Stimulated activated memory B cell treated with anti-CD40 and anti-IgM and Interleukin-4, amounts not matched to agents 10 μg/mL and 1 μg/mL and 100 μg/mL, for 72 hours (primary cell): ENCODE data around the gene KDM5B.

Experiments used
- ATAC-seq: fragments of 150-1000 bp; cut with Tn5 transposase; 2 replicates; pipeline ENCODE4 v1.10.0; 2021
- H3K27ac Mint-ChIP-seq: one replicate; pipeline ENCODE4 v1.8.0; 2022; ENCODE audit warnings: mild to moderate bottlenecking, mixed read lengths
- H3K27me3 Mint-ChIP-seq: one replicate; pipeline ENCODE4 v1.8.0; 2022; ENCODE audit warnings: mixed read lengths
- H3K36me3 Mint-ChIP-seq: one replicate; pipeline ENCODE4 v1.8.0; 2022; ENCODE audit warnings: mixed read lengths
- H3K4me1 Mint-ChIP-seq: one replicate; pipeline ENCODE4 v1.8.0; 2022; ENCODE audit warnings: mixed read lengths
- H3K4me3 Mint-ChIP-seq: one replicate; pipeline ENCODE4 v1.8.0; 2022; ENCODE audit warnings: mild to moderate bottlenecking, moderate library complexity, mixed read lengths
- H3K9me3 Mint-ChIP-seq: one replicate; pipeline ENCODE4 v1.8.0; 2022; ENCODE audit warnings: mixed read lengths

Gene KDM5B

DNA sequence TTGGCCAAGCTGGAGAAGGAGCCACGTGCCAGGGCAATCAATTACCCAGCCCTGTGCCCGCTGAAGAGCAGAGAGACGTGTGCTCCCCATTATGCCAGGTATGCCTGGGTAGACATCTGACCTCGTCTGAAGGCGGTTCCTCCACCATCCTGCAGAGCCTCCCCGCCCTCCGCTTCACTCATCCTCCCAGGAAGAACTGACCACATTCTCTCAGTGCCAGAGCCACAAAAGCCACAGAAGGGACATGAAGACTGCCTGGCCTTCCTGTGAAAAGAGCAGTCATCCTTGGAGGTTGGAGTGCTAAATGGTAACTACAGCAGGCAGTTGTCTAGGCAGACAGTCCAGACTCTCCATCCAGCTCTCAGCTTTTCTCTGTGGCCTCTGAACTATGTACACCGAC lies 109.9 kb downstream of the KDM5B start:
- Mint-ChIP-seq H3K9me3 (no peaks in the 10 kb centered on the region), H3K36me3 (no peaks in the 10 kb centered on the region), H3K4me3 (no peak overlapping the region), H3K4me1 (no peaks in the 10 kb centered on the region), H3K27me3 (peaks cover 59% of the 10 kb centered on the region), H3K27ac (no peak overlapping the region)
- no peak for ATAC-seq

DNA sequence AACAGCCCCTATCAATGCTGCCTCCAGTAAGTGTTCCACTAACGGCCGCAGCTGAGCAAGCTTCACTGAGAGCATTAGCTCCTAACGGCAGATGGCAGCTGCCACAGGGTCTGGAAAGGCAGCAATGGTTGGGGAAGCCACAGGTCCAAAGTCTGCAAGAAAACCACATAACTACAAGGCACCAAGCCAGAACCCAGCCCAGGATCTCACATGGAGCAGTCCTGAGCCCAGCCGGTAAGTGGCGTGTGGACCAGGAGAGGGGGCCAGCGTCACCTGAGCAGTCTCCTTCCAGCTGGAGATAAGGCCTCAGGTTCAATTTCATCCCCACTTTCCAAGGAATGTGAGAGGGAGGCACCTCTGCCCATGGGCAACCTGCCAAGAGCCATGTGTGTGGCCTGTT lies 111.2 kb downstream of the KDM5B start:
- no peak for ATAC-seq
- Mint-ChIP-seq H3K36me3 (no peaks in the 10 kb centered on the region), H3K4me3 (no peak overlapping the region), H3K27ac (no peak overlapping the region), H3K4me1 (no peaks in the 10 kb centered on the region), H3K9me3 (no peaks in the 10 kb centered on the region), H3K27me3 (peaks cover 46% of the 10 kb centered on the region)

DNA sequence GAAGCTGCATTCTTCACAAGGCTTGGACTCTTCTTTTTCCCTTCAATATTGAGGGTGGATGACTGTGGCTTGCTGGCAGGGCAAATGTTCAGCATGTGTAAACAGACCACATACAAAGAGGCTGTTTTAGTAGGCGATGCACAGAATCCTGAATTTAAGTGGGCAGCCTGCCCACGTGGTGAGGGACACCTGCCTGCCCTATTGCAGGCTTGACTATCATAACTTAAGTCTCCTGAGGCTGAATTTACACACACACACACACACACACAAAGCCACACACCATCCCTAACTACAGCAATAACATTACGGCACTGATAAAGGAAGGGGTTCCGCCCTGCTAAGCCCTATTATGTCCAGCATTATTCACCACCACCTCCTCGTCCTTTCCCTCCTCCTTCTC lies 113.9 kb downstream of the KDM5B start:
- Mint-ChIP-seq H3K27me3 (peaks cover 54% of the 10 kb centered on the region), H3K36me3 (no peaks in the 10 kb centered on the region), H3K4me3 (no peak overlapping the region), H3K27ac (no peak overlapping the region), H3K4me1 (no peaks in the 10 kb centered on the region), H3K9me3 (no peaks in the 10 kb centered on the region)
- ATAC-seq, result no peak

DNA sequence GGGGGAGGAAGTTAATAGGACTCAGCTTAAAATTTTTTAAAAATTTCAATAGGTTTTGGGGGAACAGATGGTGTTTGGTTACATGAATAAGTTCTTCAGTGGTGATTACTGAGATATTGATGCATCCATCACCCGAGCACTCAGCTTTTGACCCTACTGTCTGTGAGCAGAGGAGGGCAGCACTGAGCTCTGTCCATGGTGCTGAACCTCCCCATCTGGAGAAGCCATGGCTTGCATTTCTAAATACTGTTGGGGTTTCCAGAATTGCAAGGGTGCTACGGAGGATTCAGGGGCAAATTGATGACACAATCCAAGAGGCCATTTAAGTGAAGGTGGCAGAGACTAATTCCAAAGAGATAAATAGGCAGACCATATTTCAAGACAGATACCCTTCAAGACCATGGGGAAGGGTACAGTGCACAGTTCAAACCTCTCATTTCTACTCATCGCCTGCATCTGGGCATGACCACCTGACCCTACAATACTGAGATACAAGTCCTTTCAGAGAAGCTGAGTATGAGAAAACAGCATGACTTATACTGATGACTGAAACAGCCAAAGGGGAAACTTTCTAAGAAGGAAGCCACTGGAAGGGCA lies 115.2 kb downstream of the KDM5B start:
- Mint-ChIP-seq H3K27ac (no peak overlapping the region), H3K36me3 (no peaks in the 10 kb centered on the region), H3K4me1 (no peaks in the 10 kb centered on the region), H3K9me3 (no peaks in the 10 kb centered on the region), H3K27me3 (peaks cover 60% of the 10 kb centered on the region), H3K4me3 (no peak overlapping the region)
- peak; percentile 67 for ATAC-seq

GRCh38 chr1:202691816-202692215 lies 116.4 kb downstream of the KDM5B start:
- Mint-ChIP-seq H3K4me1 (no peaks in the 10 kb centered on the region), H3K27ac (no peak overlapping the region), H3K36me3 (no peaks in the 10 kb centered on the region), H3K4me3 (no peak overlapping the region), H3K9me3 (no peaks in the 10 kb centered on the region), H3K27me3 (peaks cover 63% of the 10 kb centered on the region)
- ATAC-seq, result no peak

DNA sequence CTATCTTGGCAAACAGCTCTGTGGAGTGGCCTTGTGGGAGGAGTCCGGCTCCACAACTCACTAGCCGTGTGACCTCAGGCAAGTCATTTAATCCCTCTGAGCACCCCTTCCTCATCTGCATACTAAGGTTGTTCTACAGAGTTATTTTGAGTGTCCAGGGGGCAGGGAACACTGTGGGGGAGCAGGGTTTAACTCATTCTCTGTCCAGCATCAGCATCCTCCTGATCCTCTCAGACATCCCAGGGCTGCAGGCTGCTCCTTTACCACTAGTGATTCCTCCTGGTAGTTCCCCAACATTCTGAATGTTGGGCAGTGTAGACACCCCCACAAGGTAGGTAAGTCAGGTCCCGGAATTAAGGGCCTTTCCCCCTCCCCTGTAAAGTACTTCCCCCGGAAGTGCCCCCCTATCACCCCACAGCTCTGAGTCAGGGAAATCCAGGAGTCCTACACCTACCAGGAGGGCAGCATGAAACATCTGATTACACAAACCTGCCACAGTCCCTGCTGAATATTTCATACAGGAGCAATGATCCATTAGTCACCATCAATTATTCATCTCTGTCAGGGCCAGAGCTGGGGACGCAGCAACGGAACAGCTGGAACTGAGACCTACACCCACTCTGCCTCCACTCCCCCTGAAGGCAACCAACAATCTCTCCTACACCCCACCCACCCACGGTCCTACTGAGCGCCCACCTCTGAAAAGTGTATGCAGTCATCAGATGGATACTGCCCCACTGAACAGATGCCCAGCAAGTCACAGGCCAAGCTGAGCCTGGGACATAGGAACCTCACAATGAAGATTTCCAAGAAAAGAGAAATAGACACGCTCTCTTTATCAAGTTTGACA lies 118.5 kb downstream of the KDM5B start:
- Mint-ChIP-seq H3K27me3 (peaks cover 51% of the 10 kb centered on the region), H3K9me3 (no peaks in the 10 kb centered on the region)

DNA sequence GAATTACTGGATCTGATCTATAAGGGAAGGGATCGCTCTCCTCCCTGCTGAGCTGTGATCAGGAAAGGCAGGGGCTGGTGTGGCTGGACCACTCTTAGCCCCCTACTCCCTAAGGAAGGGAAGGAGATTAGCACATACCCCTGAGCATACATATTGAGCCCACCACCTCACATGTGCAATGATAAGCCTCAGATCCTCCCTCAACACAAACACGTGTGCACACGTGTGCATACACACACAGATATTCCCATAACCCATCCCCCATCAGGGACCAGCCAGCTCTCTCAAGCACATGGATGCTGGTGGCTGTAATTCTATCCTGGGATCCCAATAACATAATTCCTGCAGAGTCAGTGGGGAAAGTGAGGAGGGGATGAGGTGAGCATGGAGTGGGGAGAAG lies 119.1 kb downstream of the KDM5B start:
- Mint-ChIP-seq H3K27me3 (peaks cover 51% of the 10 kb centered on the region), H3K9me3 (no peaks in the 10 kb centered on the region), H3K36me3 (no peaks in the 10 kb centered on the region), H3K27ac (no peak overlapping the region), H3K4me1 (no peaks in the 10 kb centered on the region), H3K4me3 (no peak overlapping the region)
- ATAC-seq, result no peak

More for the DNA sequence above, 118.5 kb downstream of the KDM5B start:
- Mint-ChIP-seq H3K4me1 (no peaks in the 10 kb centered on the region), H3K27ac (no peak overlapping the region), H3K4me3 (no peak overlapping the region), H3K36me3 (no peaks in the 10 kb centered on the region)
- no peak for ATAC-seq

GRCh38 chr1:202688401-202688800 lies 119.8 kb downstream of the KDM5B start:
- no peaks in the 10 kb centered on the region for H3K36me3 Mint-ChIP-seq
- H3K4me1 Mint-ChIP-seq, result no peaks in the 10 kb centered on the region
- H3K9me3 Mint-ChIP-seq, result no peaks in the 10 kb centered on the region
- no peak for ATAC-seq
- H3K27me3 Mint-ChIP-seq, result peaks cover 52% of the 10 kb centered on the region
- no peak overlapping the region for H3K4me3 Mint-ChIP-seq
- no peak overlapping the region for H3K27ac Mint-ChIP-seq

- H3K4me1 Mint-ChIP-seq, result no peaks in the 10 kb centered on the region
- H3K36me3 Mint-ChIP-seq, result no peaks in the 10 kb centered on the region
- no peak for ATAC-seq
- H3K4me3 Mint-ChIP-seq, result no peak overlapping the region
- peaks cover 53% of the 10 kb centered on the region for H3K27me3 Mint-ChIP-seq
- H3K27ac Mint-ChIP-seq, result no peak overlapping the region
- no peaks in the 10 kb centered on the region for H3K9me3 Mint-ChIP-seq
Observed at GRCh38 chr1:202687798-202688197, 120.4 kb downstream of the KDM5B start.

DNA sequence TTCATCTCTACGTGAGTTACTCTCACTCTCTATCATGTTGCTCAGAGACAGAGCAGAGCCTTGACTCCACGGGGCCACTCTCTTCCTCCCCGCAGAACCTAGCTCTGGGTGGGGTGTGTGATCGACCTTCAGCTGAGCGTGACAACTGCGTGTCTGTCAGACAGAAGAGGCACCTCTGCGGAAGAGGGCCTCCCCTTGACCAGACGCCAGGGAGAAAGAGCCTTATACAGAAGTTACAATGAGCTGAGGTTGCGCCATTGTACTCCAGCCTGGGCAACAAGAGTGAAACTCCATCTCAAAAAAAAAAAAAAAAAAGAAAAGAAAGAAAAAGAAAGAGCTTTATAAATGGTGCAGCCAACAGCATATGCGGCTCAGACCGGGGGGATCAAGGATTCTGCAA lies 120.9 kb downstream of the KDM5B start:
- ATAC-seq, result no peak
- H3K27me3 Mint-ChIP-seq, result peaks cover 58% of the 10 kb centered on the region
- no peak overlapping the region for H3K4me3 Mint-ChIP-seq
- H3K9me3 Mint-ChIP-seq, result no peaks in the 10 kb centered on the region
- no peak overlapping the region for H3K27ac Mint-ChIP-seq
- no peaks in the 10 kb centered on the region for H3K4me1 Mint-ChIP-seq
- no peaks in the 10 kb centered on the region for H3K36me3 Mint-ChIP-seq

- no peak for ATAC-seq
- H3K9me3 Mint-ChIP-seq, result no peaks in the 10 kb centered on the region
- no peaks in the 10 kb centered on the region for H3K4me1 Mint-ChIP-seq
- no peaks in the 10 kb centered on the region for H3K36me3 Mint-ChIP-seq
- no peak overlapping the region for H3K27ac Mint-ChIP-seq
- no peak overlapping the region for H3K4me3 Mint-ChIP-seq
- peaks cover 68% of the 10 kb centered on the region for H3K27me3 Mint-ChIP-seq
Observed at GRCh38 chr1:202685641-202686040, 122.6 kb downstream of the KDM5B start.

- no peaks in the 10 kb centered on the region for H3K9me3 Mint-ChIP-seq
- H3K4me3 Mint-ChIP-seq, result no peak overlapping the region
- H3K36me3 Mint-ChIP-seq, result no peaks in the 10 kb centered on the region
- peaks cover 69% of the 10 kb centered on the region for H3K27me3 Mint-ChIP-seq
- no peaks in the 10 kb centered on the region for H3K4me1 Mint-ChIP-seq
- H3K27ac Mint-ChIP-seq, result no peak overlapping the region
- no peak for ATAC-seq
Observed at GRCh38 chr1:202684716-202685115, 123.5 kb downstream of the KDM5B start.

DNA sequence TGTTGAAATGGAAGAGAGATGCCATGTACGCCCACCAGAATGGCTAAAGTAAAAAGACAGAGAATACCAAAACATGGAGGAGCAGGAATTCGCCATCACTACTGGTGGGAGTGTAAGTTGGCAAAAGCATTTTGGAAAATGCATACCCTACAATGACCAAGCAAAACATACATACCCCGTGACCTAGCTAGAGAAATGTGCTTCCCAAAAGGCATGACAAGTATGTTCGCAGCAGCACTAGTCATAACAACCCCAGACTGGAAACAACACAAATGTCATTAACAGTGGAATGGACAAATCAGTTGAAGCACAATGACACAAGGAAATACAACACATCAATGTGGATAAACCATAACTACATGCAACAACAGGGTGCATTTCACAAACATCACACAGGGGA lies 125.2 kb downstream of the KDM5B start:
- Mint-ChIP-seq H3K4me1 (no peaks in the 10 kb centered on the region), H3K27me3 (peaks cover 69% of the 10 kb centered on the region), H3K4me3 (no peak overlapping the region), H3K36me3 (peaks cover 9% of the 10 kb centered on the region), H3K27ac (no peak overlapping the region), H3K9me3 (peaks cover 7% of the 10 kb centered on the region)
- ATAC-seq, result no peak

DNA sequence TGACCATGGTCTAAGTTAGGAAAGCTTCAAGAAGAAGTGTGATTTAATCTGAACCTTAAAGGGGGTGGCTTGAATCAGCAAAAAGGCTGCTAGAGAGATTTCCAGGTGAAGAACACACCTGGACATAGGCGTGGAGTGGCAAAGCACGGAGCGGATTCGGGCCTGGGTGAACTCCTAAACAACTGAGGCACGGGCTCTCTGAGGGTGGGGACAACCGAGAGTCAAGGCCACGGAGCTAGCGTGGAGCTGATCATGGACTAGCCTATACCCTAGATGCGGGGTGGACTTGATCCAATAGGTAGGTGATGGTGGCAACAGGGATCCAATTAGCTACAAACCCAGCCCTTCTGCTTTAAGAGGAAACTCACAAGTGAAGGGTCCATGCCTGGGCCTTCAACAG lies 125.7 kb downstream of the KDM5B start:
- Mint-ChIP-seq H3K27ac (no peak overlapping the region), H3K9me3 (peaks cover 7% of the 10 kb centered on the region), H3K4me1 (no peaks in the 10 kb centered on the region), H3K36me3 (peaks cover 9% of the 10 kb centered on the region), H3K27me3 (peaks cover 65% of the 10 kb centered on the region), H3K4me3 (no peak overlapping the region)
- ATAC-seq, result no peak

GRCh38 chr1:202681736-202682420 lies 126.3 kb downstream of the KDM5B start:
- no peak for ATAC-seq
- no peak overlapping the region for H3K4me3 Mint-ChIP-seq

More at GRCh38 chr1:202681736-202682420, 126.3 kb downstream of the KDM5B start:
- H3K27me3 Mint-ChIP-seq, result peaks cover 59% of the 10 kb centered on the region
- no peak overlapping the region for H3K27ac Mint-ChIP-seq
- peaks cover 9% of the 10 kb centered on the region for H3K36me3 Mint-ChIP-seq
- H3K9me3 Mint-ChIP-seq, result peaks cover 9% of the 10 kb centered on the region
- H3K4me1 Mint-ChIP-seq, result no peaks in the 10 kb centered on the region
